Fibroblast of skin of right quadriceps (primary cell): ENCODE results near the gene LRRC49.
"Not testable (repeated sequence)": the region's sequence is repeated elsewhere in the genome, so short reads cannot be mapped to it uniquely, and the experiment has no call there.

ENCODE experiments used
- DNase-seq: peaks from one replicate; pipeline ENCODE4 v3.0.0-alpha.2; 2013

Gene LRRC49

DNA sequence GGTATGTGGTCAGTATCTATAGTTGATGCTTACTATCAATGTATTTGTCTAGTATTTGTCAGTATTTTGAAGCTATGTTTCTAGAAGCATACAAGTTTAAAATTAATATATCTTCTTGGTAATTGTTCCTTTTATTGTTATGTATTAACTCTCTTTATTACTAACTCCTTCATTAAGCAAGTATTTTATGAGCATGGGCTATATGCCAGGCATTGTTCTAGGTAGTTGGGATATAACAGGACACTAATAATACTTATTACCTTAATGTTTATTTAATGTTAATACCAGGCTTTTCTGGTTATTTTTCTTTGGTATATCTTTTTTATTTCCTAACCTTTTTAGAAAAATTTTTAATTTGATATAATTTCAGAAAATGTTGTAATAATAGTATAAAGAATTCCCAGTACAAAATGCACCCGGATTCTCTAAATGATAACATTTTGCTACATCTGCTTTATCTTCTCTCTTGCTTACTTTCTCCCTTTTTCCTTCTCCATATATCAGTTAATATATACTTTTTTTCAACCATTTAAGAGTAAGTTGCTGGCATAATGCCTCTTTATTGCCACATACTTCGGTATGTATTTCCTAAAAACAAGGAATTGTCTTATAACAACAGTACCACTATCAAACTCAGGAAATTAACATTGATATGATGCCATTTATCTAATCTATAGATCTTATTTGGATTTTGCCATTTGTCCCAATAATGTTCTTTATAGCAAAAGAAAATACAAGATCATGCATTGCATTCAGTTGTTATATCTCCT, 30.9 kb downstream of the LRRC49 start:
- peak; percentile 23 for DNase-seq

DNA sequence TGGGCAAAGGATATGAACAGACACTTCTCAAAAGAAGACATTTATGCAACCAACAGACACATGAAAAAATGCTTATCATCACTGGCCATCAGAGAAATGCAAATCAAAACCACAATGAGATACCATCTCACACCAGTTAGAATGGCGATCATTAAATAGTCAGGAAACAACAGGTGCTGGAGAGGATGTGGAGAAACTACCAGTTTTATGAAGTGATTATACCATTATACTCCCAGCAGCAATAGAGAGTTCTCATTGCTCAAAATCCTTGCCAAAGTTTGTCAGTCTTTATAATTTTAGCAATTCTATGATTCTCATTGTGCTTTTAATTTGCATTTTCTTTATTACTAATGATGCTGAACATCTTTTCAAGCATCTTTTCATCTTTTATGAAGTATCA, 34.3 kb downstream of the LRRC49 start:
- not testable (repeated sequence) for DNase-seq

DNA sequence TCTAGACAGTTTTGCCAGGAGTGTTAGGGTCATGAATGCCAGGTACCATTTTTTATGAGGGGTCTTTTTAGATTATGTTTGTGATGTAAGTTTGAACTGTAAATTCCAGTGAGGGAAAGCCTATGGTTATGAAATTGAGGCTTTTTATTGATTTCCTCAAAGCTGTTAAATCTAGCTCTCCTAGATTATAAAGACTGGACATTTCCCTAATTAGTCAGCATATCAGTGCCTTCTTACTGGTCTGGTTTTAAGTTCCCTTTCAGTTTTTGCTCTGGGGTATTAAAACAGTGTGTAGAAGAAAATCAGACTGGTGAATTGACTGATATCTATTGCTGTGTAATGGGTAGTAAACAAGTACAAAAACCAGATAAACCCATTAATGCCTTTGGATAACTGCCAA, 39.2 kb downstream of the LRRC49 start:
- no peak for DNase-seq

DNA sequence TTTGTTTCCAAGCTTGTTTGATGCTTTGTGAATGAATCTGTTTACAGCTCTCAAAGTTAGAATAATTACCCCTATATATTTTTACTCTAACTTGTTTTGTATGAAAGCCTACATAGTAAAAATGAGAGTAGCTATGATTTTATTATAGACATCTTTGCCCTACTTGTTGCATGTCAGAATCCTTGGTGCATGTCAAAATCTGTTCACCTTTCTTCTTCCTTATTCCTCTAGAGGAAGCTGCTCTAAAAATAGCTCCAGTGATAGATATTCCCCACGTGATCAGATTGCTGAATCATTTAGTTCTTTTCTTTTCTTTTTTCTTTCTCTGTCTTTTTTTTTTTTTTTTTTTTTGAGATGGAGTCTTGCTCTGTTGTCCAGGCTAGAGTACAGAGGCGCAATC, 39.8 kb downstream of the LRRC49 start:
- DNase-seq: no peak

DNA sequence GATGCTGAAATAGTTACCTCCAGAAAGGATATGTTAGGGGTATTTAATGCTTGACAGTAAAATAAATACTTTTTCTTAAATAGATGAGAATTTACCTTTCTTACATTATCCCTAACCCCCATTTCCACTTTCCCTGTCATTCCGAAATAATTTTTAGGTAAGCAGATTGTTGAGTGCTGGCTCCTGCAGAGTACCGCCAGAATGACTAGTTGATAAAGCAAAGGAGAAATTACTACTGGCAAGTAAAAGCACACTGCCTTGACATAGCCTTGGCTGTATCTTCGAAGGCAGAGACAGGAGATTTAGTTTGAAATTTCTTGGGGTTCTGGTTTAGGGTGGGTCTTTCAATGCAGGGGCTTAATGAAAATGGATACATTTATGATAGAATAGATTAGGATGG, 40.8 kb downstream of the LRRC49 start:
- DNase-seq: no peak

DNA sequence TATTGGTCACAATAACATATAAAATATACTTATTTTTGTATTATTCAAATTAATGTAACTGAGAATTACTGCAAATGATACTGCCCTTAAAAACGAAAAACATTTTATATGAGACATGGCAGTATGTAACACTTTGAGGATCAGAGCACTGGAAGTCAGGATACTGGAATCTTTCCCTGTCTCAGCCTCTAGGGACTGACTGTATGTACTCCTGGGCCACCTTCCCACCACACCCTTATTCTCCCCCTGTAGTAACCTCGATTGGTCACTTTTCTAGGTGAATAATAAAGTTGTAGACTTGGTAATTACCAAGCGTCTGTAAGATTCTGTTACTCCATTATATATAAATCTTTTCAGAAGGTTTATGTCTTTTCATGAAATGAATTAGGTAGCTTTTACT, 43.0 kb downstream of the LRRC49 start:
- no peak for DNase-seq

DNA sequence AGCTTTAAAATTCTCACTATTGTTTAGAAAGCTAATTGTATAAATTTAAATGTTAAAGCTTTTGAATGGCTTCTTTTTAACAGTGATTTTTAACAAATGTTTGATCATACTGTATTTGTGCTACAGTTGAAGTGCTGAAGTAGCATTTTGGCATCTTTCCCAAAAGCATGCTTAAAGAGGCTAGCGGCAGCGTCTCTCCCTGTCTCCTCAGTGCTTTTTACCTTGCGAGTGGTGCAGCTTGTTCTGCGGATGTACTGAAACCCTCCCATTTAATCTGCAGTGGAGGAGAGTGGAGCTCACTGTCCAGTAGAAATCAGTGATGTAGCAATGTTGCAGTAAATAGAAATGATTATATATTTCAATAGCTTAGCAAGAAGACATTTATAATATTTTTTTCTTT, 43.7 kb downstream of the LRRC49 start:
- no peak for DNase-seq

DNA sequence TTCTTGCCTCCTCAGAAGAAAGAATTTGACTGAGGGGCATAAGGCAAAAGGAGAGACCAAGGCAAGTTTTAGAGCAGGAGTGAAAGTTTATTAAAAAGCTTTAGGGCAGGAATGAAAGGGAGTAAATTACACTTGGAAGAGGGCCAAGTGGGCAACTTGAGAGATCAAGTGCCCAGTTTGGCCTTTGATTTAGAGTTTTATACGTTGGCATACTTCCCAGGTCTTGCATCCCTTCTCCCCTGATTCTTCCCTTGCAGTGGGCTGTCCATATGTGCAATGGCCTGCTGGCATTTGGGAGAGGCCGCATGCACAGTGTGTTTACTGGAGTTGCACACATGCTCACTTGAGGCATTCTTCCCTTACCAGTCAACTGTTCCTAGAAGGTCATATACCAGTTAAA, 50.7 kb downstream of the LRRC49 start:
- not testable (repeated sequence) for DNase-seq

DNA sequence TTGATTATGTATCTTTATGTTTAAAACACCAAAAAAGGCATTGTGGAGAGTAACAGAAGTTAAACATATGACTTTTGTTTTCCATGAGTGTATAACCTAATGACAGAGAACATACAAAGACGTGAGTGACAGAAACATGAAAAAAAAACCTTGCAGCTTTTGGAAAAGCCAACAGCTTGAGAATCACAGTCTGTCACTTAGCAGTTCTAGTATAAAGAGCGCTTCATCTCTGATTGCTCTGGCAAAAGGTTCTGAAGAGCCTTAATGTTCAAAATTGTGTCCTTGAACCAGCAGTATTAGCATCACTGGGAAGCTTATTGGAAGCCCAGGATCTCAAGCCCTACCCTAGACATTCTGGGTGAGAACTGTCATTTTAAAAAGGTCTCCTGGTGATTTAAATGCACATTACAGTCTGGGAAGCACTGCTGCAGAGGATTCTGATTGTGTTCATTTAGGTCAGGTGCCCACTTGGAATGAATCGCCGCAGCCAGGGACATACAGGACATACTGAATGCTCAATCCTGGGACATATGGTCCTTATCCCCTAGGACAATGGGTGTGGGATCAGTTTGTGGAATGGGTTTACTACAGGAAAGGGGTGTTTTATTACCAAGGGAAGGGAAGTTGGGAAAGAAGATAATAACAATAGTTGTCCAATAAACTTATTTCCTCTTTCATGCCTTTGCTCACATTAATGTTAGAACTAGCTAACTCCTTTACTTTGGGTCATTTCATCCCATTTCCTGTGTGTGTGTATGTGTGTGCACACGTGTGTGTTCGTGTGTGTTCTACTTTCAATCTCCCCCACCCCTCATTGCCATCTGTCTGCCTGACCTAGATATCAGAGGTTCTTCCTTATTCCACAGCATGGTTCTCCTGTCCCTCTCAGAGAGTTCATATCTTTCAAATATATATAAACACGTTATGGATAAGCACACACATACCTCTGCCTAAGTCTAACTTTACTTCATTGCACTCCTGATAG, 55.0 kb downstream of the LRRC49 start:
- no peak for DNase-seq

DNA sequence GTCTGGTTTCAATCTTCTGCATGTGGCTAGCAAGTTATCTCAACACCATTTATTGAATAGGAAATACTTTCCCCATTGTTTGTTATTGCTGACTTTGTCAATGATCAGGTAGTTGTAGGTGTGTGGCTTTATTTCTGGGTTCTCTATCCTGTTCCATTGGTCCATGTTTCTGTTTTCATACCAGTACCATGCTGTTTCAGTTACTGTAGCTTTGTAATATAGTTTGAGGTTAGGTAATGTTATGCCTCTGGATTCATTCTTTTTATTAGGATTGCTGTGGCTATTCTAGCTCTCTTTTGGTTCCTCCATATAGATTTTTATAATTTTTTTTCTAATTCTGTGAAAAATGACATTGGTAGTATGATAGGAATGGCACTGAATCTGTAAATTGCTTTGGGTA, 58.3 kb downstream of the LRRC49 start:
- no peak for DNase-seq

DNA sequence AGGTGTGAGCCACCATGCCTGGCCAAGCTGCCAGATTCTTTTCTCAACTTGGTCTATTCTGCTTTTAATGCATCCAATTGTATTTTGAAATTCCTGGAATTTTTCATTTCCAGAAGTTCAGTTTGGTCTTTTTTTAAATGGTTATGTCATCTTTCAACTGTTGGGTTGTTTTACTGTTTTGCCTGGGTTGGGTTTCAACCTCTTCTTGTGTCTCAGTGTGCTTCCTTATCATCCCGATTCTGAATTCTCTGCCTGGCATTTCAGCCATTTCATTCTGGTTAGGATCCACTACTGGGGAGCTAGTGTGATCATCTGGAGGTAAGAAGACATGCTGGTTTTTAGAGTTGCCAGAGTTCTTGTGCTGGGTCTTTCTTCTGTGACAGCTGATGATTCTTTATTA, 61.5 kb downstream of the LRRC49 start:
- DNase-seq: peak; percentile 5

DNA sequence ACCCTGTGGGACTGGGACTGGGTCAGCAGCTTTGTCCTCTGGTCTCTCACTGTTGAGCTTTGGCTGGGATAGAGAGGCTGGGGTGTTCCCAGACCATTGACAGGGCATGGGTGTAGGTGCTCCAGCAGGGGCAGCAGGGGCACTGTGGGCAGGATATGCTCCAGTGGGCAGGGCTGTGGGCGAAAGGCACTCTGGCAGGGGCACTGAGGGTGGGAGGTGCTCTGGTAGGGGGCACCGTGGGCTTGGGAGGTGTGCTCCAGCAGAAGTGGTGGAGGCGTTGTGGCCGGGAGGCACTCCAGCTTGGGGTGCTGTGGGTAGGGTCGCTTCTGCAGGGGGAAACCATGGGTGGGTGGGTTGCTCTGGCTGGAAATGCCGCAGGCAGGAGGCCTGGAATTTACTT, 62.1 kb downstream of the LRRC49 start:
- no peak for DNase-seq

DNA sequence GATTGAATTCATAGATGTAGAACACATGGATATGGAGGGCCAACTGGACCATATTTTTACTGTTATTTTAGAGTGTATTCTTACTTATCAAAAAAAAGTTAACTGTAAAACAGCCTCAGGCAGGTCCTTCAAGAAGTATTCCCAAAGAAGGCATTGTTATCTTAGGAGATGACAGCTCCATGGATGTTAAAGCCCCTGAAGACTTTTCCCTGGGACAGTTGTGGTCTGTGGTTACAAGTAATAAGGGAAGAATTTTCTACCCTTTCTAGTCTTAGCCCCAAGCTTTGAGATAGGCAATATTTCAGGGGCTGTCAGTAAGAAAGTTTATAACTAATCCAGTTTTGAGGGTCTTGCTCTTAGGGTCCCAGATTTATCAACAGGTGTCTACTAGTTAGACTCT, 62.5 kb downstream of the LRRC49 start:
- DNase-seq: peak; percentile 78

DNA sequence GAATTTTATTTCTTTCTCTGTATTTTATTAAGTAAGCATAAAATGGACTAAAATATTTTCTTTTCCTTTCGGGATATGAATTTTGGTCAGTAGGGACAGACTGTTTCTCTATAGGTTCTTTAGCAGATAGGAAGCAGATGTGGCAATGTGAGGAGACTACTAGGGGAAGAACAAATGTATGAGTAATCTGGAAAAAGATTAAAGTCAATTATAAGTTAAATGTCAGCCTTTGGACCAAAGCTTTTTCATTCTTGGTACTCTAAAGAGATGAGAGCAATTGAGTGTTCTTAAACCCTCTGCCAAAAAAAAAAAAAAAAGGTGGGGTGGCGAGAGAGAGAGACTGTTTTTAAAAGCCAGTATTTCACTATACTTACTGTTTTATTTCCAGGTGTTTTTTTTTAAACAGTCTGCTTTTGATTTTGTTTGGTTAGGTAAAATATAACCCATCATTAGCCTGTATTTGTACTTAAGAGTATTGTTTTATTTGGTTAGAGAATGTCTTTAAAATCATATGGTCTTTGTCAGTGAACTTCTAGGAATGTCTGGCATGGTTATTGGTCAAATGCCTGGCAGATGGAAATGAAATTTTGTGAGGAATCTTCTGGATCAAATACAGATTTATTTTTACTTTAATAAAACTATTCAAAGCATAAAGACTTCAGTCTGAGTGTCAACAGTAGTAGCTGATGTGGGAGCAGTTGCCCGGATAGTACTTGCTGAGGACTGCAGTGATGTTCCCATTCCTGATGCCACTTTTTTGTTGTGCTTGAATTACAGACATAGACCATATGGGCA, 63.8 kb downstream of the LRRC49 start:
- peak; percentile 61 for DNase-seq

DNA sequence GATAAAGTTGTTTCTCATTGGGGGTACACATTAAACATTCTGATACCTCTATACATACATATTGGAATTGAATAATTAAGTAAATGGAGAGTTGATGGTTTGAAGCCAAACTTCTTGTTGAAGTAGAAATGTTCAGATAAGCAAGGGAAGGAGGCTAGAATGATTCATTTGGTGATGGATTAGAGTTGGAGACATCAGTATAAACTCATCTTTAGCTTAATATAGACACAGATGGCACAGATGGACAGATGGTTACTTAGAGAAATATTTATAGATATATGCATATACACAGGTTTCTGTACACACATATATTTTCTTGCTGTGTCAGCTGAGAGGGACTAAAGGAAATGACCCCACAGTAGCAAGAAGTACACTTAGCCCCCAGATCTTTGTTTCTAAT, 69.5 kb downstream of the LRRC49 start:
- DNase-seq: no peak

DNA sequence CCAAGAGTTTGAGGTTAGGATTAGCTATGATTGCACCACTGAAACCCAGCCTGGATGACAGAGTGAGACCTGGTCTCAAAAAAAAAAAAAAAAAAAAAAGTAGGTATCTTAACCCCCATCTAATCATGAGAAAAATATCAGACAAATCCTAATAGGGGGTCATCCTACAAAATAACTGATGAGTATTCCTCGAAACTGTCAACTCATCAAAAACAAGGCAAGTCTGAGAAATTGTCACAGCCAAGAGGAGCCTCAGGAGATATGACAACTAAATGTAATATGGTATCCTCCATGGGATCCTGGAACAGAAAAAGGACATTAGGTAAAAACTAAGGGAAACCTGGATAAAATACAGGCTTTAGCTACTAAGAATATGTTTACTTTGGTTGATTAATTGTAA, 70.6 kb downstream of the LRRC49 start:
- no peak for DNase-seq

DNA sequence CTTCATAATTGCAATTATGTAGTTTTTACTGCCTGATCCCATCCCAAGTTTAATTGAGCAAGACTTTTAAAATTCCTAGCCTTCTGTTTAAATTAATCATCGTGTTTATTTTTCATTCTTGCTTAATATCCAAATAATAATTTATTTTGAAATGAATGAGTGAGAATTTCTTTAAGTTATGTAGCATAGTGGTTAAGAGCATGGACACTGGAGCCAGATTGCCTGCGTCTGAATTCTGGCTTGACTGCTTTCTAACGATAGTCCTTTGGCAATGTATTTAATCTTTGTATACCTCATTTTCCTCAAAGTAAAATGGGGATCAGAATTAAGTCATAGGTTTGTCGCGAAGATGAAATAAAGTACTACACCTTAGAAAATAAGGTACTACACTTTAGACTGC, 71.4 kb downstream of the LRRC49 start:
- no peak for DNase-seq

DNA sequence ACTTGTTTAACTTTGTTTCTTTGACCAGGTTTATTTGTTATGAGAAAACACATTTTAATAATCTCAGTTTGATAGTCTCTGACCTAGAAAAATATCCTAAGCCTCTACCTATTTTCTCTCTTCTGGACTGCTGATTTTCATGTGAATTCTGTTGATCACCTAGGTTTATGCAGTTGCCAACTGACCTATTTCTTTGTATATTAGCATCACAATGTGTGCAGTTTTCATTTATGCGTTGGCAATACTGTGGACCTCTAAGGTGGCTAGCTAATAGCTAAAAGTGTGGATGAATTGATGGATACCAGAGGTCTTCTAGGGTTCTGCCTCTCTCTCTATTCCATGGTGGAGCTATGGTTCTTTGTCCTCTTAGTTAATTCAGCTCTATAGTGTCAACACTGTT, 72.1 kb downstream of the LRRC49 start:
- no peak for DNase-seq

DNA sequence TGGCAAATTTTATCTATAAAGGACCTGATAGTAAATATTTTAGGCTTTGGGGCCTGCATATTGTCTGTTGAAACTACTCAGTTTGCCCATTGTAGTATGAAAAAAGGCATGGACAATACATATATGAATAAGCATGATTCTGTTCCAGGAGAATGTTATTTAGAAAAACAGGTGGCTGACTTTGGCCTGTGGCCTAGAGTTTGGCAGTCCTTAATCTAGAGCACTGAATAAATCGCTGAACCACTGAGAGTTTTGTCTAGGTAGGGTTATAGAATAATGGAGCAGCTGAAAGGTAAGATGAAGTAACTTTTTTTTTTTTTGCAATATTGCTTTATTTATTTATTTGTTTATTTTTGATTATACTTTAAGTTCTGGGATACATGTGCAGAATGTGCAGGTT, 75.0 kb downstream of the LRRC49 start:
- no peak for DNase-seq

DNA sequence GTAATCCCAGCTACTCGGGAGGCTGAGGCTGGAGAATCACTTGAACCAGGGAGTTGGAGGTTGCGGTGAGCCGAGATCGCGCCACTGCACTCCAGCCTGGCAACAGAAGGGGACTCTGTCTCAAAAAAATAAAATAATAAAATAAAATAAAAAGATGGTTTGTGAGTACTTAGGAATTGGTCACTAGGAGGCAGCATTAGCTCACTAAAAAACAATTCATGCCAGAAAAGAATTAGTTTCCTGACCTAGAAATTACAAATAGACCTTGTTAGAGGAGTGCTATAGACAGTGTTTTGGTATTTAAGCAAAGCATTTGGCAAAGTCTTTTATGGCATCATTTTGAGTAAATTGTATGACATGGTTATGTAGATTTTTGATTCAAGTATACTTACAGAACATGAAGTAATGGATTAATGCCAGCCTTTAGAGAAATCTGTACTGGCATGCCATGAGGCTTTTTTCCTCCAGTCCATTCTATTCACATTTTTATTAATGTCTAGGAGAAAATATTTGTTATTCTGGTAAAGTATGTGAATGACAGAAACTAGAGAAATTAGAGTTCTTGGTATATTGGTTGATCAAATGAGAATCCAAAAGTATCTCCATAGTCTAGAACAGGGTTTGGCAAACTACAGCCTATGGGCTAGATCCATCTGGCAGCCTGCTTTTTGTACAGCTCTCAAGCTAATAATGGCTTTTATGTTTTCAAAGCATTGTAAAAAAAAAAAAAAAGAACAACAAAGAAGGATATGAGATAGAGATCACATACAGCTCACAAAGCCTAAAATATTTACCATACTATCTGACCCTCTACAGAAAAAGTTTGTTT, 81.6 kb downstream of the LRRC49 start:
- DNase-seq: peak; percentile 69

DNA sequence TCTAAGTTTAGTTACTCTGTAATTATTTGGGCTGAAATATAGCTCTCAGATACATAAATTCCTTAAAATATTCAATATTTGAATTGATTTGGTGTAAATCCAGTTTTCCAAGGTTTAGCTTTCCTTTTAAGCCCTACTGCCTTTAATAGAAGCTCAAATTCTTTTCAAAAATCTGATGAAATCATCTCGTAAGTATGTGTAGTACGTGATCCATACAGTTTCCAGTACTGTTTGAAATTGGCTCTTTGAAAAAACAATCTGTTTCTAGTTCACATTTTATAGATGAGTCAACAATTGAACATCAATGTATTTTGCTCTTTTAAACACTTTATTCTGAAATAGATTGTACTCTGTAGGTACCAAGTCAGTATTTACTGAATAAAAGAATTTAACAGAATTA, 84.2 kb downstream of the LRRC49 start:
- peak; percentile 88 for DNase-seq

DNA sequence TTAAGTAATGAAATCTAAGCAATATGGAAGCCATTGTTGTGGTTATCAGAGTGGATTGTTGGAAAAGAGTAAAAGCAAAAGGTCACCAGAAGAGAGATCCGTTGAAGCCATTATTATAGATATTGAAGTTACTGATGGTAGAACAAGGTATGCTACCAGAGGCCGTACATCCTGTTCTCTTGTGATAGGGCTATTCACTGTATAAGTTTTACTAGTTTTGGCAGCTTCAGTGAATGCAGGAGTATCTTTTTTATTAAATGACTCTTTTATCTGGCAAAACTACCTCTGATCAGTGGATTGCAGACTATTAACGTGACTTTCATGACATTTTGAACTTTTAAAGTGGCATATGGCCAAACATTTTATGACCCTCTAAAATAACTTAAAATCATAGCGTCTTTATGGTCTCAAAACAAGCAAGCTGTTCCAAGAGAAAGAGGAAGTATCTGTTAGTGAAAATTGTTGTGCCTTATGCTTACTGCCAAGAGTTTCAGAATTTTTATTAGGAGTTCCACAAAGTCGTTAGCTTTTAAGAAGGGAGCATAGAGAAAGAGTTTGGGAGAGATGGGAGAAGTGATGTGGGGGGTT, 102.9 kb downstream of the LRRC49 start:
- peak; percentile 8 for DNase-seq
